Endothelial cell of umbilical vein (primary cell): ENCODE measurements around the gene S100A7. TPM values are rescaled to one million over a fixed set of nuclear protein-coding genes. Genes with fewer than 3 reads are reported as not detected.

Experiments used
- BruUV-seq: library from RNA; stranded (reverse); fragments of 400-500 nt; replicated peaks from 2 replicates; lab custom pipeline; 2021; lab: Mats Ljungman, UMichigan
- CTCF ChIA-PET: fragments of 300-600, 350-600 bp; sonication (Branson Sonifier 250); formaldehyde crosslinking; loops from one replicate; lab custom pipeline; 2021; ENCODE audit warnings: antibody characterized with exemption, inconsistent platforms; lab: Charles Lee
- POLR2A ChIA-PET: fragments of 300-600, 350-600 bp; sonication (Branson Sonifier 250); formaldehyde crosslinking; loops from one replicate; lab custom pipeline; 2021; ENCODE audit warnings: antibody characterized with exemption, inconsistent platforms; lab: Charles Lee
- DNase-seq: peaks from one replicate; pipeline ENCODE4 v3.0.0-alpha.2; 2011; ENCODE audit warnings: low read depth, low spot score
- FAIRE-seq: peaks from 2 replicates; lab custom pipeline; 2011; peaks lifted over from hg19 to GRCh38; lab: Jason Lieb, UNC
- H2AFZ ChIP-seq: 2 replicates; pipeline ENCODE4 v1.6.0; 2012; ENCODE audit warnings: low read depth, low read length, control low read depth, inconsistent platforms
- H3K27ac ChIP-seq: 2 replicates; pipeline ENCODE4 v1.5.1; 2011; ENCODE audit warnings: low read depth, mild to moderate bottlenecking, control low read depth, low read length, moderate library complexity; ENCODE audit not compliant: insufficient read depth
- H3K27me3 ChIP-seq, 2 experiments: 2 replicates each; pipeline versions ENCODE4 v1.6.0 to v1.6.1; 2011; ENCODE audit warnings: low read length in 2 of 2, mixed read lengths in 1 of 2; ENCODE audit not compliant: control insufficient read depth in 2 of 2, insufficient read depth in 2 of 2
- H3K36me3 ChIP-seq, 2 experiments: 2 replicates in 1 of 2; 3 replicates in 1 of 2; pipeline ENCODE4 v1.5.1; 2011; ENCODE audit warnings: low read length in 2 of 2, mild to moderate bottlenecking in 1 of 2, moderate library complexity in 1 of 2; ENCODE audit not compliant: control insufficient read depth in 2 of 2, insufficient read depth in 2 of 2; ENCODE audit errors: extremely low read depth in 1 of 2
- H3K4me1 ChIP-seq: 3 replicates; pipeline ENCODE4 v1.5.1; 2011; ENCODE audit warnings: mild to moderate bottlenecking, low read length; ENCODE audit not compliant: control insufficient read depth, insufficient read depth; ENCODE audit errors: extremely low read depth
- H3K4me2 ChIP-seq: 2 replicates; pipeline ENCODE4 v1.6.1; 2011; ENCODE audit warnings: low read length, control low read depth, mixed read lengths; ENCODE audit not compliant: insufficient read depth
- H3K4me3 ChIP-seq, 3 experiments: fragments of 200-600 bp in 1 of 3; sonication (generic), shearing (Covaris generic) in 1 of 3; replicated peaks in 1 of 3; 2 replicates each; pipeline ENCODE4 v1.5.1; 2011 to 2016; ENCODE audit warnings: control low read depth in 3 of 3, low read length in 3 of 3, mild to moderate bottlenecking in 2 of 3, inconsistent platforms in 1 of 3, low read depth in 1 of 3, moderate library complexity in 1 of 3; ENCODE audit not compliant: insufficient read depth in 1 of 3
- H3K79me2 ChIP-seq: 2 replicates; pipeline ENCODE4 v1.6.0; 2012; ENCODE audit warnings: low read length, inconsistent platforms; ENCODE audit not compliant: control insufficient read depth, insufficient read depth
- H3K9ac ChIP-seq: replicated peaks from 2 replicates; pipeline ENCODE3; 2011; ENCODE audit warnings: low read length, control low read depth; ENCODE audit not compliant: insufficient read depth; ENCODE audit errors: extremely low read depth
- H3K9me1 ChIP-seq: replicated peaks from 3 replicates; pipeline ENCODE4 v1.6.0; 2011; ENCODE audit warnings: mild to moderate bottlenecking, low read length; ENCODE audit not compliant: control insufficient read depth, insufficient read depth; ENCODE audit errors: extremely low read depth
- H3K9me3 ChIP-seq: replicated peaks from 2 replicates; pipeline ENCODE4 v1.5.1; 2012; ENCODE audit warnings: low read length, inconsistent platforms; ENCODE audit not compliant: control insufficient read depth, insufficient read depth
- H4K20me1 ChIP-seq: replicated peaks from 2 replicates; pipeline ENCODE3; 2011; ENCODE audit warnings: mild to moderate bottlenecking, low read length; ENCODE audit not compliant: control insufficient read depth, insufficient read depth; ENCODE audit errors: extremely low read depth
- EZH2 ChIP-seq: IDR thresholded peaks from 2 replicates; pipeline ENCODE4 v1.6.1; 2012; ENCODE audit warnings: borderline replicate concordance, low read depth, mild to moderate bottlenecking, moderate library complexity, low read length, inconsistent platforms; ENCODE audit not compliant: severe bottlenecking
- FOS ChIP-seq: IDR thresholded peaks from 2 replicates; pipeline ENCODE4 v1.6.1; 2011; ENCODE audit warnings: mild to moderate bottlenecking, low read length, moderate library complexity, borderline replicate concordance; ENCODE audit not compliant: insufficient read depth
- GATA2 ChIP-seq: IDR thresholded peaks from 2 replicates; pipeline ENCODE4 v1.7.0; 2011; ENCODE audit warnings: low read depth, mild to moderate bottlenecking, moderate library complexity, mixed read lengths, low read length; ENCODE audit not compliant: insufficient read length, insufficient read depth
- JUN ChIP-seq: IDR thresholded peaks from 2 replicates; pipeline ENCODE4 v1.6.1; 2011; ENCODE audit warnings: borderline replicate concordance, low read depth; ENCODE audit not compliant: insufficient read length, insufficient read depth
- MYC ChIP-seq: IDR thresholded peaks from one replicate; pipeline ENCODE4 v1.6.1; 2011; ENCODE audit warnings: mild to moderate bottlenecking, low read depth, low read length
- POLR2A ChIP-seq: IDR thresholded peaks from 2 replicates; pipeline ENCODE4 v1.6.1; 2012; ENCODE audit warnings: low read depth, mild to moderate bottlenecking, control low read depth, low read length
- POLR2AphosphoS5 ChIP-seq: IDR thresholded peaks from 2 replicates; pipeline ENCODE4 v1.6.1; 2012; ENCODE audit warnings: low read depth, mild to moderate bottlenecking, control low read depth, low read length, moderate library complexity; ENCODE audit not compliant: insufficient read depth
- dilution Hi-C: fragments of 300-500 bp; cut with MboI; formaldehyde crosslinking; loops from one replicate; pipeline ENCODE4 v1.15.0; 2019; ENCODE audit warnings: low sequenced_read_pairs; ENCODE audit not compliant: extremely low pct_ligation_motif_present
- intact Hi-C: fragments of 100-400 bp; cut with micrococcal nuclease; formaldehyde crosslinking; loops from one replicate; pipeline ENCODE4 v1.10.0; 2022
- polyA plus RNA-seq, 4 experiments: library from polyadenylated mRNA; depleted of rRNA in 3 of 4; stranded (reverse) in 3 of 4; unstranded in 1 of 4; fragments of >200 nt; gene quantifications; 2 replicates each; pipeline versions ENCODE4 v1.2.1 to v1.2.3, GENCODE V29; 2011 to 2012; ENCODE audit warnings: missing spikeins in 1 of 4
- total RNA-seq: library from RNA; stranded (reverse); gene quantifications from 2 replicates; pipeline ENCODE4 v1.2.3, GENCODE V29; 2021
- TF ChIP-seq, protein P1 (sequence below): IDR thresholded peaks from 2 replicates; pipeline ENCODE4 v1.6.1; 2011; ENCODE audit not compliant: insufficient read depth, insufficient read length
- TF ChIP-seq, protein P2 (sequence below), 2 donors: IDR thresholded peaks; 1 replicate in 1 of 2; 2 replicates in 1 of 2; pipeline ENCODE4 v1.5.1; 2011; ENCODE audit warnings: low read length in 2 of 2, mild to moderate bottlenecking in 2 of 2, moderate library complexity in 2 of 2, control low read depth in 1 of 2, inconsistent platforms in 1 of 2, low read depth in 1 of 2; ENCODE audit not compliant: insufficient read depth in 1 of 2; ENCODE audit errors: extremely low read depth in 1 of 2

The S100A7 gene
- total and polyA plus RNA-seq, 2 donors (not counting 3 experiments of a cell fraction or from before 2014, with no cell fraction given): not detected

GRCh38 chr1:153459655-153460054 is 796 bp downstream of the S100A7 start:
- Histone ChIP-seq H3K4me1 (no peaks in the 10 kb centered on the region), H3K36me3 (no peaks in the 10 kb centered on the region), H3K79me2 (no peaks in the 10 kb centered on the region), H4K20me1 (no peaks in the 10 kb centered on the region), H3K9me3 (no peaks in the 10 kb centered on the region), H3K4me3 (no peak overlapping the region), H3K9me1 (no peaks in the 10 kb centered on the region), H3K27me3 (peaks cover 0 to 2% of the 10 kb centered on the region in 2 experiments), H3K9ac (no peak overlapping the region), H3K27ac (no peak overlapping the region), H2AFZ (no peak overlapping the region), H3K4me2 (no peak overlapping the region)
- ChIA-PET POLR2A (no interaction called here), CTCF (no interaction called here)
- intact Hi-C loops: no loop called here
- TF ChIP-seq, protein P1, sequence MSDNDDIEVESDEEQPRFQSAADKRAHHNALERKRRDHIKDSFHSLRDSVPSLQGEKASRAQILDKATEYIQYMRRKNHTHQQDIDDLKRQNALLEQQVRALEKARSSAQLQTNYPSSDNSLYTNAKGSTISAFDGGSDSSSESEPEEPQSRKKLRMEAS: no peak
- TF ChIP-seq POLR2AphosphoS5 (no peak), MYC (no peak), POLR2A (no peak), GATA2 (no peak), JUN (no peak), FOS (no peak), EZH2 (no peak)
- TF ChIP-seq, protein P2, sequence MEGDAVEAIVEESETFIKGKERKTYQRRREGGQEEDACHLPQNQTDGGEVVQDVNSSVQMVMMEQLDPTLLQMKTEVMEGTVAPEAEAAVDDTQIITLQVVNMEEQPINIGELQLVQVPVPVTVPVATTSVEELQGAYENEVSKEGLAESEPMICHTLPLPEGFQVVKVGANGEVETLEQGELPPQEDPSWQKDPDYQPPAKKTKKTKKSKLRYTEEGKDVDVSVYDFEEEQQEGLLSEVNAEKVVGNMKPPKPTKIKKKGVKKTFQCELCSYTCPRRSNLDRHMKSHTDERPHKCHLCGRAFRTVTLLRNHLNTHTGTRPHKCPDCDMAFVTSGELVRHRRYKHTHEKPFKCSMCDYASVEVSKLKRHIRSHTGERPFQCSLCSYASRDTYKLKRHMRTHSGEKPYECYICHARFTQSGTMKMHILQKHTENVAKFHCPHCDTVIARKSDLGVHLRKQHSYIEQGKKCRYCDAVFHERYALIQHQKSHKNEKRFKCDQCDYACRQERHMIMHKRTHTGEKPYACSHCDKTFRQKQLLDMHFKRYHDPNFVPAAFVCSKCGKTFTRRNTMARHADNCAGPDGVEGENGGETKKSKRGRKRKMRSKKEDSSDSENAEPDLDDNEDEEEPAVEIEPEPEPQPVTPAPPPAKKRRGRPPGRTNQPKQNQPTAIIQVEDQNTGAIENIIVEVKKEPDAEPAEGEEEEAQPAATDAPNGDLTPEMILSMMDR (IDR thresholded peaks at IDR 0.05; ENCODE audit: extremely low read depth in 1 of 2, insufficient read depth in 1 of 2, low read depth in 1 of 2, low read length in 2 of 2): no peak
- FAIRE-seq: no peak
- dilution Hi-C loops: no loop called here
- BruUV-seq: no TSS peak
- DNase-seq: no peak
